COLO829 (cell line): Measurements from ENCODE around the gene RBM45.

Experiments
- DNase-seq: peaks from one replicate; pipeline ENCODE4 v3.0.0; 2012; ENCODE audit warnings: low spot score

RBM45 gene

GRCh38 chr2:178160601-178161000, 48.4 kb downstream of the RBM45 start:
- DNase-seq: no peak

GRCh38 chr2:178163395-178163794, 51.2 kb downstream of the RBM45 start:
- DNase-seq: peak; percentile 16

GRCh38 chr2:178163911-178164310, 51.7 kb downstream of the RBM45 start:
- DNase-seq: no peak

GRCh38 chr2:178173657-178174056, 61.4 kb downstream of the RBM45 start:
- no peak for DNase-seq

DNA sequence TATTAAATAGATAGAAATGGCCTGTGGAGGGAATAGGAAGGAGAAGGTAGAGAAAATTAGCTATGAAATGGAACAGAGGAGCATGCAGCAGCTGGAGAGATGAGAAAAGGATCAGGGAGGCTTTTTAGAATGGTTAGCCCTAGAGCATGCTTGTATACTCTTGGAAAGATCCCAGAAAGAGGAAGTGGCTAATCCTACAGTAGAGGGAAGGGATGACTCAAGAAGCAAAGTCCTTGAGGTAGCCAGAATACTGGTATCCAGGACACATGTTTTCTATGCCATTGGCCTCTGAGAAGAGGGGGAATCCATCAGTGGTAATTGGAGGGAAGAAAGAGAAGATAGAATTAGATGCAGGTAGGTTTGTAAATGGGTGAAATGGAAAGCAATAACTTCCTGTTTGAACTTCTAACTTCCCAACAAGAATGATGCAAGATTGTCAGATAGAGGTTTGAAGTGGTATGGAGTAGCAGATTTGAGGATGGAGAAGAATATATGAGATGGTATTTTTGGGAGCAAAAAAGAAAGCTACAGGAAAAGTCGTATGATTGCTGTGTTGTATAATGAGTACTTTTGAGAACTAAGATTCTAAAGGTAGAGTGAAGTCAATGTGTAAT, 64.9 kb downstream of the RBM45 start:
- DNase-seq: no peak
